HCT116 (cell line): ENCODE results near the gene ADPGK. TPM values are rescaled to one million over a fixed set of nuclear protein-coding genes. Genes with fewer than 3 reads are reported as not detected.

Experiments
- ATAC-seq: fragments of 200-7000 bp; cut with Tn5 transposase; 2 replicates; pipeline ENCODE4 v1.9.1; 2020; ENCODE audit warnings: mild to moderate bottlenecking, moderate library complexity
- BruUV-seq: library from RNA; stranded (reverse); fragments of 400-500 nt; replicated peaks from 2 replicates; lab custom pipeline; 2021; lab: Mats Ljungman, UMichigan
- CTCF ChIA-PET: fragments of 300-600 bp; sonication (Branson Sonifier 250); formaldehyde crosslinking; loops from one replicate; lab custom pipeline; 2021; ENCODE audit warnings: antibody characterized with exemption; lab: Charles Lee
- POLR2A ChIA-PET: fragments of 300-600, 350-600 bp; sonication (Branson Sonifier 250); formaldehyde crosslinking; loops from one replicate; lab custom pipeline; 2021; ENCODE audit warnings: antibody characterized with exemption; lab: Charles Lee
- RAD21 ChIA-PET, 2 experiments: fragments of 300-600 bp; sonication (Branson Sonifier 250); formaldehyde crosslinking; loops; one replicate each; lab custom pipeline; 2023; ENCODE audit warnings: low total read pairs in 2 of 2; ENCODE audit not compliant: uncharacterized antibody in 2 of 2, unreplicated experiment in 2 of 2, low non-redundant PET in 1 of 2; lab: Charles Lee
- DNase-seq: peaks from one replicate; pipeline ENCODE4 v3.0.0-alpha.2; 2010; ENCODE audit warnings: low read depth, low spot score
- H2AFZ ChIP-seq: fragments of 200-600 bp; shearing (Covaris generic), sonication (generic); 2 replicates; pipeline ENCODE4 v1.6.1; 2017; ENCODE audit warnings: low read depth, mixed run types, mixed read lengths, antibody characterized with exemption, low read length; ENCODE audit not compliant: poor library complexity, severe bottlenecking
- H3K27ac ChIP-seq: 2 replicates; pipeline ENCODE4 v1.5.1; 2012; ENCODE audit warnings: low read depth, low read length
- H3K27me3 ChIP-seq: fragments of 200-600 bp; sonication (generic); 2 replicates; pipeline ENCODE4 v1.6.1; 2016; ENCODE audit warnings: mixed run types, low read length, mixed read lengths; ENCODE audit not compliant: insufficient read depth
- H3K36me3 ChIP-seq, 2 experiments: fragments of 200-500 bp in 1 of 2; fragments of 200-600 bp in 1 of 2; sonication (Bioruptor generic) in 1 of 2; sonication (generic) in 1 of 2; 2 replicates each; pipeline versions ENCODE4 v1.5.1 to v1.6.1; 2014 to 2016; ENCODE audit warnings: low read length in 2 of 2, inconsistent platforms in 1 of 2, mixed read lengths in 1 of 2, mixed run types in 1 of 2; ENCODE audit not compliant: insufficient read depth in 2 of 2, control insufficient read depth in 1 of 2
- H3K4me1 ChIP-seq, 2 experiments: fragments of 200-600 bp in 1 of 2; sonication (generic) in 1 of 2; 2 replicates each; pipeline versions ENCODE4 v1.5.1 to v1.6.1; 2012 to 2017; ENCODE audit warnings: low read length in 2 of 2, inconsistent platforms in 1 of 2, mild to moderate bottlenecking in 1 of 2, mixed read lengths in 1 of 2, mixed run types in 1 of 2, moderate library complexity in 1 of 2; ENCODE audit not compliant: insufficient read depth in 2 of 2, control insufficient read depth in 1 of 2
- H3K4me2 ChIP-seq: fragments of 200-600 bp; sonication (generic); 2 replicates; pipeline ENCODE4 v1.6.1; 2017; ENCODE audit warnings: mixed run types, low read length, mixed read lengths
- H3K4me3 ChIP-seq, 2 experiments: fragments of 200-600 bp in 1 of 2; sonication (generic) in 1 of 2; replicated peaks in 1 of 2; 2 replicates each; pipeline ENCODE4 v1.5.1; 2011 to 2016; ENCODE audit warnings: low read length in 2 of 2, control low read depth in 1 of 2, low read depth in 1 of 2, mild to moderate bottlenecking in 1 of 2, mixed read lengths in 1 of 2, mixed run types in 1 of 2
- H3K79me2 ChIP-seq: fragments of 200-600 bp; sonication (generic); 2 replicates; pipeline ENCODE4 v1.6.1; 2017; ENCODE audit warnings: mild to moderate bottlenecking, mixed run types, low read length, moderate library complexity, mixed read lengths; ENCODE audit not compliant: insufficient read depth
- H3K9ac ChIP-seq: fragments of 200-600 bp; sonication (generic); 2 replicates; pipeline ENCODE4 v1.6.1; 2016; ENCODE audit warnings: low read length, mixed read lengths
- H3K9me2 ChIP-seq: fragments of 200-600 bp; sonication (generic), shearing (Covaris generic); 2 replicates; pipeline ENCODE4 v1.6.1; 2017; ENCODE audit warnings: mixed run types, mild to moderate bottlenecking, moderate library complexity; ENCODE audit not compliant: insufficient read depth
- H3K9me3 ChIP-seq, 2 experiments: fragments of 200-500 bp in 1 of 2; fragments of 200-600 bp in 1 of 2; sonication (Bioruptor generic) in 1 of 2; sonication (generic) in 1 of 2; 2 replicates each; pipeline ENCODE4 v1.6.1; 2014 to 2017; ENCODE audit warnings: low read length in 2 of 2, mixed read lengths in 2 of 2, inconsistent platforms in 1 of 2, low read depth in 1 of 2, mild to moderate bottlenecking in 1 of 2, mixed run types in 1 of 2, moderate library complexity in 1 of 2; ENCODE audit not compliant: control insufficient read depth in 1 of 2, insufficient read depth in 1 of 2
- H4K20me1 ChIP-seq: fragments of 200-600 bp; sonication (generic), shearing (Covaris generic); 2 replicates; pipeline ENCODE4 v1.6.1; 2017; ENCODE audit warnings: mixed run types, mild to moderate bottlenecking, moderate library complexity; ENCODE audit not compliant: insufficient read depth
- CTCF ChIP-seq, 3 experiments: fragments of 200-600 bp in 1 of 3; sonication (generic) in 1 of 3; IDR thresholded peaks in 2 of 3; conservative IDR thresholded peaks in 1 of 3; 2 replicates each; pipeline ENCODE4 v1.5.1; 2012 to 2017; ENCODE audit warnings: low read depth in 2 of 3, low read length in 2 of 3, antibody characterized with exemption in 1 of 3, borderline replicate concordance in 1 of 3, control low read depth in 1 of 3, mild to moderate bottlenecking in 1 of 3, mixed read lengths in 1 of 3, mixed run types in 1 of 3, moderate library complexity in 1 of 3; ENCODE audit not compliant: insufficient read depth in 1 of 3
- FOSL1 ChIP-seq: IDR thresholded peaks from 2 replicates; pipeline ENCODE4 v1.6.1; 2012; ENCODE audit warnings: low read depth
- POLR2A ChIP-seq: IDR thresholded peaks from 2 replicates; pipeline ENCODE4 v1.7.0; 2011; ENCODE audit warnings: borderline replicate concordance; ENCODE audit not compliant: insufficient read depth, insufficient read length; ENCODE audit errors: extremely low read depth
- SRF ChIP-seq: IDR thresholded peaks from 2 replicates; pipeline ENCODE4 v1.6.1; 2012; ENCODE audit warnings: low read depth
- YY1 ChIP-seq: IDR thresholded peaks from 2 replicates; pipeline ENCODE4 v1.6.1; 2011; ENCODE audit warnings: low read length, low read depth, moderate library complexity, mild to moderate bottlenecking; ENCODE audit not compliant: insufficient replicate concordance; ENCODE audit errors: extremely low read depth
- ZBTB33 ChIP-seq: IDR thresholded peaks from 2 replicates; pipeline ENCODE4 v1.6.1; 2011; ENCODE audit warnings: mild to moderate bottlenecking, low read length, moderate library complexity; ENCODE audit not compliant: insufficient replicate concordance; ENCODE audit errors: extremely low read depth
- ZFX ChIP-seq: fragments of 450-650 bp; IDR thresholded peaks from 2 replicates; pipeline ENCODE4 v1.6.1; 2017
- intact Hi-C: fragments of 100-400 bp; cut with micrococcal nuclease; formaldehyde crosslinking; loops from 2 replicates; pipeline ENCODE4 v1.10.0; 2022
- total RNA-seq: library from RNA; stranded (reverse); gene quantifications from one replicate; pipeline ENCODE4 v1.2.1, GENCODE V29; 2021; ENCODE audit not compliant: unreplicated experiment

ADPGK gene
- total RNA-seq, 1 experiment from 2014 or later: 41.5 TPM

DNA sequence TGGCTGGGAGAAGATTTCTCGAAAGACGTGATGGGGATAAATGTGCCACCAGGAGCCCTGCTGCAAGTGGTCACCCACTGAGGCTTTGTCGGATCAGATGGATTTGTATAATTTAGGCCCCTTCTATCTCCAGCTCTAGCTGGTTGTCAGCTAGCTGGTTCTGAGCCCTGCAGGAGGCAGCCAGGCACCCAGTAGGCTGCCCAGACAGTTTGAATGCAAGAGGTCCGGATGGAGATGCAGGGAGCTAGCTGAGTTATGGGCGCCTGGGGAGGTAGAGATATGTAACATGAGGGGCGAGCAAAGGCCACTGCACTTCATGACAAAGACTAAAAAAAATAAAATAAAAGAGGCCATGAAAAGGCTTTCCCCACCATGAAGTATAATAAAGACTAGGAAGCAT is 35.1 kb upstream of the ADPGK start:
- POLR2A ChIA-PET: no interaction called here
- H3K4me2 ChIP-seq: no peak overlapping the region
- H3K79me2 ChIP-seq: no peaks in the 10 kb centered on the region
- peaks cover 11% of the 10 kb centered on the region for H3K27me3 ChIP-seq
- no peaks in the 10 kb centered on the region for H3K36me3 ChIP-seq
- CTCF ChIA-PET: no interaction called here
- RAD21 ChIA-PET: no interaction called here
- DNase-seq (no peak), ATAC-seq (no peak)
- H3K9ac ChIP-seq: no peak overlapping the region
- H3K27ac ChIP-seq: no peak overlapping the region
- H4K20me1 ChIP-seq: no peaks in the 10 kb centered on the region
- no peak for TF ChIP-seq SRF
- no peak for TF ChIP-seq CTCF (IDR thresholded peaks at IDR 0.05 in 2 of 3, conservative IDR thresholded peaks at IDR 0.05 in 1 of 3; ENCODE audit: borderline replicate concordance in 1 of 3, insufficient read depth in 1 of 3, low read depth in 2 of 3, low read length in 2 of 3)
- no peak for TF ChIP-seq YY1
- no peak for TF ChIP-seq FOSL1
- TF ChIP-seq ZBTB33: no peak
- TF ChIP-seq ZFX: no peak
- TF ChIP-seq POLR2A: no peak
- no peaks in the 10 kb centered on the region for H3K9me2 ChIP-seq
- intact Hi-C loops: no loop called here
- H3K9me3 ChIP-seq: no peaks in the 10 kb centered on the region
- H2AFZ ChIP-seq: no peak overlapping the region
- H3K4me3 ChIP-seq: no peak overlapping the region
- H3K4me1 ChIP-seq: no peaks in the 10 kb centered on the region
- BruUV-seq: no TSS peak
